Loucy (cell line): Measurements from ENCODE around the gene MED8.

Experiments
- CTCF ChIP-seq: fragments of 200-600 bp; sonication (generic); conservative IDR thresholded peaks from 2 replicates; pipeline ENCODE4 v1.5.1; 2014; ENCODE audit warnings: mild to moderate bottlenecking, antibody characterized with exemption, low read length
- EZH2phosphoT487 ChIP-seq: fragments of 200-600 bp; IDR thresholded peaks from 2 replicates; pipeline ENCODE4 v1.6.1; 2018; ENCODE audit warnings: antibody characterized with exemption, mild to moderate bottlenecking, moderate library complexity, borderline replicate concordance

DNA sequence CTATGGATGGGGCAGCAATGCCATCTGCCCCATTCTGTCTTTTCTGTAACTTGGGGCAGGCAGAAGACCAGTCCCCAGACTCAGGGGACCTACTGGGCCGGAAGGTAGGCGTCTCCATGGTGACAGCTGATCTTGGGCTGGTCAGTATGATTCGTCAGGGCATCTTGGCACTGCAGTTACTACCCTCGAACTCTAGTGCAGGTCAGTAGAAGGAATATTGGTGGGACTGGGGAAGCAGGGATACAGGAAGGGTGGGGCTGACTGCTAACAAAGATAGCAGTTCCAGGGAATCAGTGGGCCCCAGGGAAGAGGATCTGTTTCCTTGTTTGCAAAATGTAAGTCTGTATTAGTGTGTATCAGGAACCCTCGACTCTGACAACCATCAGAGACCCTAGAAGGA, 26.3 kb upstream of the MED8 start:
- TF ChIP-seq CTCF, result no peak
- no peak for TF ChIP-seq EZH2phosphoT487
